Activated CD4-positive, CD25-positive, alpha-beta regulatory T cell treated with anti-CD3 and anti-CD28 coated beads, Interleukin-2, amount 50 U/mL, for 24 hours (primary cell): ENCODE measurements around the gene WRAP53.

ENCODE experiments used
- ATAC-seq, 2 donors: fragments of 150-1000 bp; cut with Tn5 transposase; one replicate each; pipeline ENCODE4 v1.10.0; 2021; ENCODE audit warnings: mild to moderate bottlenecking in 1 of 2, moderate library complexity in 1 of 2

Gene WRAP53

DNA sequence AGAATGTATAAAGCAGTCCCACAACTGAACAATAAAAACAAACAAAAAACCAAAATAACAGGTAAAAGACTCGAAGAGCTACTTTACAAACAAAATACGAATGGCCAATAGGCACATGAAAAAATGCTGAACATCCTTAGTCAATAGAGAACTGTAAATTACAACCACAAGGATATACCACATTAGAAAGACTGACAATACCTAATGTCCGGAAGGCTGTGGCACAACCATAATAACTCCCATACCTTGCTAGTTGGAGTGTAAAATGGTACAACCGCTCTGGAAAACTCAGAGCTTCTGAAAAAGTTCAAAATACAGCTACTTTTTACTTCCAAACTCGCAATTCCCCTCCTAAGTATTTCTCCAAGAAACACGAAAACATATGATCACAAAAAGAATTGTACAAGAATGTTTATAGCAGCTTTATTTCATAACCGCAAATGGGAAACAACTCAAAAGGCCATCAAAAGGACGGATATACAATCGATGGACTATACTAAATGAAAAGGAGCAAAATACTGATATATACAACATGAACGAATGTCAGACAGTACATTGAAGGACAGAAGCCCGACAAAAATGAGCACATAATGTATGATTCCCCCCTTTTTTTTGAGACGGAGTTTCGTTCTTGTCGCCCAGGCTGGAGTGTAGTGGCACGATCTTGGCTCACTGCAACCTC, 3.3 kb upstream of the WRAP53 start:
- ATAC-seq, result no peak

- peak; percentile 64 to 67 for ATAC-seq
These were observed 2.6 kb upstream of the WRAP53 start for GRCh38 chr17:7685533-7686221.

- ATAC-seq, result peak; percentile 37 to 42
These were observed 1.8 kb upstream of the WRAP53 start for GRCh38 chr17:7686222-7687071.

- peak; percentile 50 to 58 for ATAC-seq
These were observed 987 bp upstream of the WRAP53 start, which contains the start of gene TP53 for GRCh38 chr17:7687072-7687907. Gene TP53, minus strand, starts transcription at chr17:7687490. Its CDS starts 10,896 bp downstream, at chr17:7676594.

GRCh38 chr17:7688808-7689316, 585 bp downstream of the WRAP53 start:
- ATAC-seq, result no peak

DNA sequence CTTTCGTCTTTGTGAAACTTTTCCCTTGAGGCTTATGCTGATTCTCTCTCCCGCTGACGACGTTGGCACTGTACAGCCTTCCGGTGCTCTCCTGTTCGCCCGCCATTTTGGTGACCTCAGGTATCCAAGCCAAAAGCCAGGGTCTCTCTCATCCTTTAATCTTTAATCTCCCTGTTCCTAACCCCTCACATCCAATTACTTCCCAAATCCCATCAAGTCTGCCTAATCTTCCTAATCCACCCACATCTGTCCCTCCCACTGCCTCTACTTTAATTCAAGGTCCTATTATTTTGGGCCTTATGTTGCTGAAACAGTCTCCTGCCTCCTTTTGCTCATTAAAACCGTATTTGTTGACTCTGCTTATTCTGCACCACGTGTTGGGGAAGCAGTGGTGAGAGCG, 7.3 kb downstream of the WRAP53 start:
- ATAC-seq, result no peak

GRCh38 chr17:7697828-7698588, 9.7 kb downstream of the WRAP53 start:
- no peak for ATAC-seq

GRCh38 chr17:7700510-7700909, 12.2 kb downstream of the WRAP53 start:
- no peak for ATAC-seq

- no peak for ATAC-seq
These were observed 13.4 kb downstream of the WRAP53 start for GRCh38 chr17:7701681-7702080.

DNA sequence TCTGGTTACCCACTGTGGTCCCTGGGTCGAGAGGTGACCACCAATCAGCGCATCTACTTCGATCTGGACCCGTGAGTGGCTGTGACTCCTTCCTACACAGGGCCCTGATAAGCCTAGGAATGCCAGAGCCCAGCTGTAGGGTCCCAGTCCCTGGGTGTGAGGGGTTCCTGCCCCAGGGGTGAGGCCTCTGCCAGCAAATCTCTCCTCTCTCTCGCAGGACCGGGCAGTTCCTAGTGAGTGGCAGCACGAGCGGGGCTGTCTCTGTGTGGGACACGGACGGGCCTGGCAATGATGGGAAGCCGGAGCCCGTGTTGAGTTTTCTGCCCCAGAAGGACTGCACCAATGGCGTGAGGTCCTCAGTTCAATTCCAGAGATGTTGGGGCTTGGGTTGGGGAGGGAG, 14.5 kb downstream of the WRAP53 start:
- no peak for ATAC-seq

DNA sequence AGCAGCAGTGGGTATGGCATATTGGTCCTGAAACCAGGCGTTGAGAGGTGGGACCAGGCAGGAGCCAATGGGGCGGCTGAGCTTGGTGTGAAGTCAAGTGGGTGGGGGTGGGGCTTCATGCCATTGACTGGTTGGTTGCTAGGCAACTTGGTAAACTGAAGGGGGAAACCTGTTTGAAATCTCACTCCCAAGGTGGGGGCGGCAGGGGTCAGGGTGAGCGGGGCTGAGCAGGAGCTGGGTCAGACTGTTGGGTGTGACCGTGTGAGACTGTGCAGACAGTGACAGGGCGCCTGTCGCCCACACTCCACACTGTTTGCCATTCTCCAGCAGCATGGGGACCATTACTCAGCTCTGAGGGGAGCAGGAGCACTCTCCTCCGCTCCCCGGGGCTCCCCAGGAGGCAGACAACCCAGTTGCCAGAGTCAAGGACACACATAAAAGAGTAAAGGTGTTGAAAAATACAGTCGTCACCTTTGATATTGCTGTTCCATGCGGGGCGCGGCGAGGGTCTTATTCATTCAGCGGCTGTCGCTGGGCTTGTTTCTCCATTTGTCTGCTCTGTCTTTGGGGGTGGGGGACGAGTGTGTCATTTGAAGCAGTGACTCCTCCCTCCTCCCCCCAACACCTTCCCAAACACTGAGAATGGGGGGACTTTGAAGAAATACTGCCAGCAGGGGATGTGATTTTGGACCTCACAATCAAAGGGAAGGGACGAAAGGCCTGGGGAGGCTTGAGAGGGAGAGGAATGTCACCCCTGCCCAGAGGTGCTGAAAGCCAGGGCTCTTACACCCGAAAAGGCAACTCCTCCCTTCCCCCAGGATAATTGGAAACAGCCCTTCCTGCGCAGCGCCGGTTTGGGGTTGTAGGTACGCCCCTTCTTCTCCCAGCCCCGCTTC, 15.6 kb downstream of the WRAP53 start:
- ATAC-seq, result peak in 1 of 2 donors; percentile 30

DNA sequence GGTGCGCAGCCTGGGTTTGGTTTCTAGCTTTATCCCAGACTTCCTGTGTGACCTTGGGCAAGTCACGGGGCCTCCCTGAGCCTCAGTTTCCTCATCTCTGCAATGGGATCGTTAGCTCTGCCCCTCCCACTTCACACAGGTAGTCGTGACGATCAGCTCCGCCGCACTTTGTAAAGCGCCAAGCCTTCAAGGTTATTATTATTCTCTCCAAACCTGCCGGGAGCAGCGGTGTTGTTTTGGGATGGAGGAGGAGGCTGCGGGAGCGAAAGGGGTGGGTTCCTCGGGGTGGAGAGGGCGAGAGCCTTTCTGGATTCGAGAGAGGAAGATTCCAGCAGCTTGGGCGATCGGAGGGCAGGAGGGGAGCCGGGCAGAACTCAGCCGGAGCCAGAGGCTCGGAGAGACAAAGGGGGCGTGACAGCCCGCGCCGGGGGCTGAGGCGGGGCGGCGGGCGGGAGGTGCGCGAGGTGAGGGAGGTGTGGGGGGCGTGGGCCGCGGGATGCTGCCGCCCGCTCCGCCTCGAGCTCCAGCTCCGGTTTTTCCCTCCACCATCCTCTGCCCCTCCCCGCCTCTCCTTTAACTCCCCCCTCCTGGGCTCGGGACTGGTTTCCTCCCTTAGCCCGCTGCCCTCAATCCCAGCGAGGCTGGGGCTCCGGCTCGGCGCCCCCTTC, 16.5 kb downstream of the WRAP53 start, which contains the start of gene EFNB3:
TSS of gene EFNB3 (plus strand) at position 602 of the 668 bp plus-strand sequence. CDS start 397 bp downstream, outside the sequence.
- peak in 1 of 2 donors; percentile 18 for ATAC-seq

DNA sequence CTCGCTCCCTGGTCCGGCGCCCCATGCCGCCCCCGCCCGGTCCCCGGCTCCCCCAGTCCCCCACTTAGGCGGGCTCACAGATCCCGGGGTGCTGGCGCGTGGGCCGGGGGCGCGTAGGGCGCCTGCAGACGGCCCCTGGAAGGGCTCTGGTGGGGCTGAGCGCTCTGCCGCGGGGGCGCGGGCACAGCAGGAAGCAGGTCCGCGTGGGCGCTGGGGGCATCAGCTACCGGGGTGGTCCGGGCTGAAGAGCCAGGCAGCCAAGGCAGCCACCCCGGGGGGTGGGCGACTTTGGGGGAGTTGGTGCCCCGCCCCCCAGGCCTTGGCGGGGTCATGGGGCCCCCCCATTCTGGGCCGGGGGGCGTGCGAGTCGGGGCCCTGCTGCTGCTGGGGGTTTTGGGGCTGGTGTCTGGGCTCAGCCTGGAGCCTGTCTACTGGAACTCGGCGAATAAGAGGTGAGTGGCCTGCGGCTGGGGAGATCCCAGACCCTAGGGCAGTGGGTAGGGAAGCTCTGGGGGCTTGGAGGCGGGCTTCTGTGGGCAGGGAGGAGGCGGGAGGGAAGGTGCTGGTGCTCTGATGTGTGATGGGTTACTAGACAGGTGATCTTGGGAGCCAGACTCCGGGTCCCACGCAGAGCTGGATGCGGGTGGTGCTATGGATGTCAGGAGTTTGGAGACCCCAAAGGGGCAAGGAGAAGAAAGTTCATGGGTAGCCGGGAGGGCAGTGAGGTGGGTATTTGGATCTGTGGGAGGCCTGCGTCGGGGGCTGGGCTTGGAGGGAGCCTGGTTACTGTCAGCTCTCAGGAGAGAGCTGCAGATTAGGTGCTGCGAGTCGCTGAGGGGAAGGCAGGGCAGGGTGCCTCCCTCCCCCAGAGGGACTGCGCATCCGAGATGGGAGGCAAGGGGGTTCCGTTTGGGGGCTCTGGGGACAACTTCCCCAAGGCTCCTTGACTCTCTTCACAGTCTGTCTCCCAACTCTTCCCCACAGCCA, 17.3 kb downstream of the WRAP53 start:
- peak in 1 of 2 donors; percentile 39 for ATAC-seq

GRCh38 chr17:7706631-7707354, 18.5 kb downstream of the WRAP53 start:
- ATAC-seq, result no peak

GRCh38 chr17:7707446-7707845, 19.2 kb downstream of the WRAP53 start:
- no peak for ATAC-seq

GRCh38 chr17:7707858-7708750, 19.8 kb downstream of the WRAP53 start:
- ATAC-seq, result no peak
